Measurements from ENCODE around the gene LYPD5.
"Not testable (repeated sequence)": the region's sequence is repeated elsewhere in the genome, so short reads cannot be mapped to it uniquely, and the experiment has no call there.

The LYPD5 gene

DNA sequence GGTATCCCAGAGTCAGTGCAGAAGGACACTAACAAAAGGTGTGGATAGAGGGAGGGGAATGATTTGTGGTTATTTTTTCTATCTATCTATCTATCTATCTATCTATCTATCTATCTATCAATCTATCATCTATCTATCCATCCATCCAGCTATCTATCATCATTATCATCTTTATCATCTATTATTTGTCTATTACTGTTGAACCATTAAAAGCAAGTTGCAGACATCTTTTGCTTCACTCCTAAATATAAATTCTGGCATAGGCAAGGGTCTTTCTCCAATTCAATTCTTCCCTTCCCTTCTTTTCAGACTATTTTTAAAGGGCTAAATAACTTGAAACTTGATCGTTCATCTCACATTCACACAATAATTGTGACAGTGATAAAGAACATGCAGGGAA is 10.0 kb upstream of the LYPD5 start:
- no peaks in the 10 kb centered on the region for H3K4me1 Mint-ChIP-seq
- H3K27ac Mint-ChIP-seq, result no peak overlapping the region
- peaks cover 2% of the 10 kb centered on the region for H3K27me3 Mint-ChIP-seq
- no peak overlapping the region for H3K4me3 Mint-ChIP-seq
- H3K9me3 Mint-ChIP-seq, result no peaks in the 10 kb centered on the region
- H3K36me3 Mint-ChIP-seq, result no peaks in the 10 kb centered on the region

DNA sequence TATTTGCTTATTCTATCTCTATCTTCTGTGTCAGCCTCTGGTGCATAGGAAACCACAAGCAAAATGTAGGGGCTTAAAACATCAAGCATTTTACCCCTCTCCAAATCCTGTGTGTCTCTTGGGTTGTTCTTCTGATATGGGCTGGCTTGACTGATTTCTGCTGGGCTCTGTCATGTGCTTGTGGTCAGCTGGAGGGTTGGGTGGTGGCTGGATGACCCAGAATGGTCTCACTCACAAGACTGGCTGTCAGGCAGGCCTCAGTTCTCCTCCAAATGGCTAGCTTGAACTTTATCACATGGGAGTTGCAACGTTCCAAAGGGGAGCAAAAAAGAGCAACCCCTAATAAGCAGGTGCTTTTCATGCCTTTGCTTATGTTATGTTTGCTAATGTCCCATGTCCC is 9.6 kb upstream of the LYPD5 start:
- H3K9me3 Mint-ChIP-seq, result no peaks in the 10 kb centered on the region
- H3K36me3 Mint-ChIP-seq, result no peaks in the 10 kb centered on the region
- H3K4me1 Mint-ChIP-seq, result no peaks in the 10 kb centered on the region
- H3K27ac Mint-ChIP-seq, result no peak overlapping the region
- H3K4me3 Mint-ChIP-seq, result no peak overlapping the region
- no peaks in the 10 kb centered on the region for H3K27me3 Mint-ChIP-seq

- Mint-ChIP-seq H3K36me3 (no peaks in the 10 kb centered on the region), H3K27me3 (no peaks in the 10 kb centered on the region), H3K27ac (no peak overlapping the region), H3K4me3 (no peak overlapping the region), H3K9me3 (no peaks in the 10 kb centered on the region), H3K4me1 (no peaks in the 10 kb centered on the region)
Observed at GRCh38 chr19:43809762-43810696, 7.8 kb upstream of the LYPD5 start.

DNA sequence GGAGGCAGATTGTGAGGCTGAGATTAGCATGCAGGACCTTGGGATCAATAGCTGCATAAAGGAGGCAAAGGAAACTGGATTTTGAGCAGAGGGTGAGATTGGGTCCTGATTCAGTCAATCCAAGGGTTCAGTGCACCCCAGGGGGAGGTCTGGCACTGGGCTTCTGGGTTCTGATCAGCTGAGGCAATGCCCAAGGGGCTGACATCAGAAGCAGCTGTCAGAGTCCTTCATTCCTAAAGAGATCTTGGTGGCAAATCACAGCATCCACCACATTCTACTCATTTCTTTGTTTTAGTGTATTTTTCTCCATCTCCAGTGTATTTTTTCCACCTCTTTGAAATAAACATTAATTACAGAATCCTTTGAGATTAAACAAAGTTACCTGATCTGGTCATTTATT is 5.4 kb upstream of the LYPD5 start:
- no peaks in the 10 kb centered on the region for H3K27me3 Mint-ChIP-seq
- no peak overlapping the region for H3K4me3 Mint-ChIP-seq
- no peaks in the 10 kb centered on the region for H3K9me3 Mint-ChIP-seq
- no peak overlapping the region for H3K27ac Mint-ChIP-seq
- no peaks in the 10 kb centered on the region for H3K36me3 Mint-ChIP-seq
- no peaks in the 10 kb centered on the region for H3K4me1 Mint-ChIP-seq

DNA sequence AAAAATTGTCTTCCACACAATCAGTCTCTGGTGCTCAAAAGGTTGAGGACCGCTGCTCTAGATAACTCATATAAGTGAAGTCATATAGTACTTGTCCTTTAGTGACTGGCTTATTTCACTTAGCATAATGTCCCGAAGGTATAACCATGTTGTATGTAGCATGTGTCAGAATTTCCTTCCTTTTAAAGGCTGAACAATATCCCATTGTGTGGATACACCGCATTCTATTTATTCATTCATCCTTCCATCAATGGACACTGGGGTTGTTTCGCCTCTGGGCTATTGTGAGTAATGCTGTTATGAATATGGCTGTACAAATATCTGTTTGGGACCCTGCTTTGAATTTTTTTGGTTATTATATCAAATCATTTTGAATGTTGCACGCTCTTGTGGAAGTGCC is 4.6 kb upstream of the LYPD5 start:
- H3K27me3 Mint-ChIP-seq, result no peaks in the 10 kb centered on the region
- H3K9me3 Mint-ChIP-seq, result no peaks in the 10 kb centered on the region
- no peaks in the 10 kb centered on the region for H3K36me3 Mint-ChIP-seq
- no peak overlapping the region for H3K27ac Mint-ChIP-seq
- H3K4me1 Mint-ChIP-seq, result no peaks in the 10 kb centered on the region
- H3K4me3 Mint-ChIP-seq, result no peak overlapping the region

DNA sequence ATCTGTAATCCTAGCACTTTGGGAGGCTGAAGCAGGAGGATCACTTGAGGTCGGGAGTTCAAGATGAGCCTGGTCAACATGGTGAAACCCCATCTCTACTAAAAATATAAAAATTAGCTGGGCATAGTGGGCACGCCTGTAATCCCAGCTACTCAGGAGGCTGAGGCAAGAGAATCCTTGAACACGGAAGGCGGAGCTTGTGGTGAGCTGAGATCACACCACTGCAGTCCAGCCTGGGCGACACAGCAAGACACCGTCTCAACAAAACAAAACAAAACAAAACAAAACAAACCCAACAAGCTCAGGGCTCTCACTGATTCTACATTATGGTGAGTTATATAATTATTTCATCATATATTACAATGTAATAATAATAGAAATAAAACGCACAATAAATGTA is 4.2 kb upstream of the LYPD5 start:
- not testable (repeated sequence) for H3K27ac Mint-ChIP-seq, H3K4me3 Mint-ChIP-seq, H3K4me1 Mint-ChIP-seq, H3K27me3 Mint-ChIP-seq, H3K9me3 Mint-ChIP-seq, H3K36me3 Mint-ChIP-seq

DNA sequence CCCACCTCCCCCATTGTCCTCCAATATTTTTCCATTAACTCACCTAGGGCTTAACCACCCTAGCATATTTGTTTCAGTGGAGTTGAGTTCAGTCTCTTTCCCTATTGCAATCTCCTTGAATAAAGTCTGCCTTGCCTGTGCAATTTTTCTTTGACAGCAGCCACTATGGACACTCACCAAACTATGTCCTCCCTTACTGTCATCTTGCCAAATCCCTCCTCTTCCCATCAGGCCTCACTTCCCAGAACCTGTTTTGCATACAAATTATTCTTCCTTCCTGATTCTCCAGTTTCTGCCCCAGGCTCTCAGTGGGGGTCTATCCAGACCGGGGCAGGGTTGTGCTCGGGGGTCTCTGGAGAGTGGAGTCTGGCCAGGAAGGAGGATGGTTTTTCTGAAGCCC is 2.2 kb upstream of the LYPD5 start:
- Mint-ChIP-seq H3K9me3 (no peaks in the 10 kb centered on the region), H3K4me1 (no peaks in the 10 kb centered on the region), H3K36me3 (no peaks in the 10 kb centered on the region), H3K27ac (no peak overlapping the region), H3K27me3 (no peaks in the 10 kb centered on the region), H3K4me3 (no peak overlapping the region)

- Mint-ChIP-seq H3K4me3 (peak overlapping the region; percentile 79), H3K27me3 (no peaks in the 10 kb centered on the region)
Observed at GRCh38 chr19:43799502-43800142, 2.6 kb downstream of the LYPD5 start.

GRCh38 chr19:43798546-43799409 is 3.5 kb downstream of the LYPD5 start:
- no peaks in the 10 kb centered on the region for H3K9me3 Mint-ChIP-seq
- H3K4me1 Mint-ChIP-seq, result peaks cover 18% of the 10 kb centered on the region
- H3K27ac Mint-ChIP-seq, result peak overlapping the region; percentile 31
- H3K27me3 Mint-ChIP-seq, result peaks cover 3% of the 10 kb centered on the region
- peak overlapping the region; percentile 79 for H3K4me3 Mint-ChIP-seq
- H3K36me3 Mint-ChIP-seq, result no peaks in the 10 kb centered on the region

More at GRCh38 chr19:43799502-43800142, 2.6 kb downstream of the LYPD5 start:
- H3K9me3 Mint-ChIP-seq, result no peaks in the 10 kb centered on the region
- peaks cover 18% of the 10 kb centered on the region for H3K4me1 Mint-ChIP-seq
- H3K36me3 Mint-ChIP-seq, result no peaks in the 10 kb centered on the region
- H3K27ac Mint-ChIP-seq, result peak overlapping the region; percentile 1

DNA sequence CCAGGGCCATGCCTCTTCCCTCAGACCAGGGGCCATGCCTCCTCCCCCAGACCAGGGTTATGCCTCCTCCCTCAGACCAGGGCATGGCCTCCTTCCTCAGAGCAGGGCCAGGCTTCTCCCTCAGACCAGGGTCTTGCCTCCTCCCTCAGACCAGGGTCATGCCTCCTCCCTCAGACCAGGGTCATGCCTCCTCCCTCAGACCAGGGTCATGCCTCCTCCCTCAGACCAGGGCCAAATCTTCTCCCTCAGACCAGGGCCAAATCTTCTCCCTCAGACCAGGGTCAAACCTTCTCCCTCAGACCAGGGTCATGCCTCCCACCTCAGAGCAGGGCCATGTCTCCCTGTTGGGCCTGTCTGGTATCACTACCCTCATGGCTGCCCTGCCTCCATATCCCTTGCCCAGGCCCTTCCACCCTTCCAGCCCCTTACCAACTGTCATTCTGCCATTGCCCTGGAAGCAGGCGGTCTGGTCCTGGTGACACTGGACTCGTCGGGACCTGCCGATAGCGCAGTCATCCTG is 4.2 kb downstream of the LYPD5 start:
- peak overlapping the region; percentile 31 for H3K27ac Mint-ChIP-seq
- no peaks in the 10 kb centered on the region for H3K36me3 Mint-ChIP-seq
- peaks cover 3% of the 10 kb centered on the region for H3K27me3 Mint-ChIP-seq
- no peaks in the 10 kb centered on the region for H3K9me3 Mint-ChIP-seq
- peak overlapping the region; percentile 79 for H3K4me3 Mint-ChIP-seq
- peaks cover 18% of the 10 kb centered on the region for H3K4me1 Mint-ChIP-seq

DNA sequence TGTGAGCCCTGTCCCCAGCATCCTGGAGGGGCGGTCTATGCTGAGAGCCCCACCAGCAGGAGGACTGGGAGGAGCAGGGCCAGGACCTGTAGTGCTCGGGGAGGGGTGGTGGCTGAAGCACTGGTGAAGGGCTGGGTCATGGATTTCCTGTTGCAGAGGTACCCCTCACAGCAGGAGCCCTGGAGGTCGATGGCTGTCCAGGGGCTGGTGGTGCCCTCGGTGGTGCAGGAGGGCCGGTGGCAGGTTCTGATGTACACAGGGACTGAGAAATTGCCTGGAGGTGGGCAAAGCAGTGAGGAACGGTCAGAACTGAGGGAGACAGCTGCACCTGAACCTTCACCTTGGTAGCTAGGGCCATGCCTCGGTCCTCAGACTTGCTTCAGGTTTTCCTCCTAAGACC is 4.7 kb downstream of the LYPD5 start:
- Mint-ChIP-seq H3K4me1 (peaks cover 18% of the 10 kb centered on the region), H3K27me3 (peaks cover 3% of the 10 kb centered on the region), H3K9me3 (no peaks in the 10 kb centered on the region), H3K27ac (peak overlapping the region; percentile 76), H3K4me3 (peak overlapping the region; percentile 63), H3K36me3 (no peaks in the 10 kb centered on the region)

- Mint-ChIP-seq H3K27me3 (peaks cover 3% of the 10 kb centered on the region), H3K4me3 (peak overlapping the region; percentile 63), H3K9me3 (no peaks in the 10 kb centered on the region), H3K27ac (peak overlapping the region; percentile 76), H3K4me1 (peaks cover 18% of the 10 kb centered on the region), H3K36me3 (no peaks in the 10 kb centered on the region)
Observed at GRCh38 chr19:43797118-43797517, 5.1 kb downstream of the LYPD5 start.

GRCh38 chr19:43790587-43790986 is 11.7 kb downstream of the LYPD5 start:
- Mint-ChIP-seq H3K9me3 (no peaks in the 10 kb centered on the region), H3K27me3 (peaks cover 7% of the 10 kb centered on the region), H3K4me3 (no peak overlapping the region), H3K4me1 (peaks cover 3% of the 10 kb centered on the region), H3K36me3 (no peaks in the 10 kb centered on the region), H3K27ac (no peak overlapping the region)

DNA sequence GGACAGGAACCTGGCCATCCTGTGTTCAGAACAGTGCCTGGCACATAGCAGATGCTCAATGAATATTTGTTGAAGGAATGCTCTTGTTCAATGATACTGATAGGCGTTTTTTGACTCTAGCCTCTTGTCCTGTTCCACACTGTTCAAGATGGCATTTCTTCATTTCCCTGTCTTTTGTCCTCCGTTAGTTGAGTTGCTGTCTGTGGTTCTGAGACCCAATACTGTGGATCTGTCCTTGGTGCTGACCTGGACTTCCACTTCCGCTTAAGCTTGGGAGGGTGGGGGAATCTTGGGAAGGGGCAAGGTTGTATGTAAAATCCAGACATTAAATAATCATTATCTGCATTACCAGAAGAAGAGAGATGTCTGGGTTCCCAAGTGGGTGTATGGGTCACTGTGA is 13.2 kb downstream of the LYPD5 start:
- peaks cover 15% of the 10 kb centered on the region for H3K4me1 Mint-ChIP-seq
- no peaks in the 10 kb centered on the region for H3K36me3 Mint-ChIP-seq
- H3K27me3 Mint-ChIP-seq, result peaks cover 7% of the 10 kb centered on the region
- no peak overlapping the region for H3K4me3 Mint-ChIP-seq
- H3K27ac Mint-ChIP-seq, result no peak overlapping the region
- H3K9me3 Mint-ChIP-seq, result no peaks in the 10 kb centered on the region

DNA sequence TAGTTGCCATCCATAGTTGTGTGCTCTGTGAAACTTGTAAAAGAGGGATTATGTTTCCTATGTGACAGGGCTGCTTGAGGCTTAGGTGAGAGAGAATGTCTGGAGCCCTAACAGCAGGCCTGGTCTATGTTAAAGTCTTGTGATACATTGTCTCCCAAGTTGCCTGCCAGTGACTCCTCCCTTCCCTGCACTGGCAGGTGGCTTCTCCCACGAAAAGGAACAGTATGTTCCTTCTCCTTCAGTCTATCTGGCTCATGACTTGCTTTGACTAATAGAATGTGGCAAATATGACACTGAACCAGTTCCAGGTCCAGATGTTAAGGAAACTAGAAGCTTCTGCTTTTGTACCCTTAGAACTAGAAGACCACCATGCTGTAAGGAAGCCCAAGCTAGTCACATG is 15.6 kb downstream of the LYPD5 start:
- H3K36me3 Mint-ChIP-seq, result no peaks in the 10 kb centered on the region
- H3K9me3 Mint-ChIP-seq, result no peaks in the 10 kb centered on the region
- peaks cover 36% of the 10 kb centered on the region for H3K4me1 Mint-ChIP-seq
- H3K27ac Mint-ChIP-seq, result no peak overlapping the region
- no peak overlapping the region for H3K4me3 Mint-ChIP-seq
- peaks cover 5% of the 10 kb centered on the region for H3K27me3 Mint-ChIP-seq
